HEK293T (cell line): ENCODE data around the gene ANKRD44.

ENCODE experiments used
- CTCF ChIA-PET: fragments of 350-600 bp; formaldehyde crosslinking; extraction: SDS; loops from one replicate; lab custom pipeline; 2021; ENCODE audit warnings: antibody characterized with exemption, inconsistent platforms; lab: Yijun Ruan, JAX
- POLR2A ChIA-PET: fragments of 350-600 bp; formaldehyde crosslinking; extraction: SDS; loops from one replicate; lab custom pipeline; 2020; ENCODE audit warnings: antibody characterized with exemption, inconsistent platforms; lab: Yijun Ruan, JAX
- DNase-seq: peaks from one replicate; pipeline ENCODE4 v3.0.0; 2012; ENCODE audit warnings: mixed read lengths; ENCODE audit errors: extremely low spot score
- ARNT ChIP-seq: fragments of 450-650 bp; IDR thresholded peaks from 2 replicates; pipeline ENCODE4 v1.6.1; 2017; ENCODE audit warnings: mild to moderate bottlenecking
- BHLHE40 ChIP-seq: fragments of 450-650 bp; IDR thresholded peaks from 2 replicates; pipeline ENCODE4 v1.6.1; 2016; ENCODE audit warnings: mild to moderate bottlenecking, moderate library complexity, borderline replicate concordance
- CTBP1 ChIP-seq: fragments of 450-650 bp; IDR thresholded peaks from 2 replicates; pipeline ENCODE4 v1.6.1; 2016; ENCODE audit warnings: borderline replicate concordance
- ELF4 ChIP-seq: fragments of 450-650 bp; IDR thresholded peaks from 2 replicates; pipeline ENCODE4 v1.6.1; 2017; ENCODE audit warnings: antibody characterized with exemption
- FOXA1 ChIP-seq: fragments of 450-650 bp; IDR thresholded peaks from 2 replicates; pipeline ENCODE4 v1.6.1; 2016; ENCODE audit warnings: mild to moderate bottlenecking
- FOXK2 ChIP-seq: fragments of 450-650 bp; IDR thresholded peaks from 2 replicates; pipeline ENCODE4 v1.6.1; 2016; ENCODE audit warnings: mild to moderate bottlenecking
- FOXM1 ChIP-seq: fragments of 450-650 bp; IDR thresholded peaks from 2 replicates; pipeline ENCODE4 v1.6.1; 2017; ENCODE audit warnings: mild to moderate bottlenecking, borderline replicate concordance
- HDGF ChIP-seq: fragments of 450-650 bp; IDR thresholded peaks from 2 replicates; pipeline ENCODE4 v1.6.1; 2017; ENCODE audit warnings: antibody characterized with exemption, borderline replicate concordance
- L3MBTL2 ChIP-seq: fragments of 450-650 bp; conservative IDR thresholded peaks from 2 replicates; pipeline ENCODE4 v1.6.1; 2016; ENCODE audit warnings: mild to moderate bottlenecking
- LEF1 ChIP-seq: fragments of 450-650 bp; IDR thresholded peaks from 2 replicates; pipeline ENCODE4 v1.6.1; 2017; ENCODE audit warnings: mild to moderate bottlenecking, borderline replicate concordance
- NFRKB ChIP-seq: fragments of 450-650 bp; IDR thresholded peaks from 2 replicates; pipeline ENCODE4 v1.6.1; 2016; ENCODE audit warnings: mild to moderate bottlenecking, moderate library complexity
- PKNOX1 ChIP-seq: fragments of 450-650 bp; IDR thresholded peaks from 2 replicates; pipeline ENCODE4 v1.6.1; 2016
- SP1 ChIP-seq: fragments of 450-650 bp; IDR thresholded peaks from 2 replicates; pipeline ENCODE4 v1.6.1; 2017
- SUZ12 ChIP-seq: fragments of 450-650 bp; IDR thresholded peaks from 2 replicates; pipeline ENCODE4 v1.6.1; 2016; ENCODE audit warnings: mild to moderate bottlenecking
- TARDBP ChIP-seq: fragments of 450-650 bp; IDR thresholded peaks from 2 replicates; pipeline ENCODE4 v1.6.1; 2016
- ZNF384 ChIP-seq: fragments of 450-650 bp; IDR thresholded peaks from 2 replicates; pipeline ENCODE4 v1.6.1; 2016

Gene ANKRD44

GRCh38 chr2:197136452-197136851 lies 174.1 kb downstream of the ANKRD44 start:
- no peak for DNase-seq
- TF ChIP-seq FOXK2, result no peak
- TF ChIP-seq ELF4, result no peak
- no peak for TF ChIP-seq FOXA1
- no peak for TF ChIP-seq SP1
- TF ChIP-seq TARDBP, result no peak
- no peak for TF ChIP-seq BHLHE40
- no peak for TF ChIP-seq HDGF
- TF ChIP-seq FOXM1, result no peak
- no peak for TF ChIP-seq NFRKB
- no peak for TF ChIP-seq SUZ12
- TF ChIP-seq PKNOX1, result no peak
- no peak for TF ChIP-seq CTBP1
- no peak for TF ChIP-seq LEF1
- no peak for TF ChIP-seq ARNT
- TF ChIP-seq L3MBTL2, result no peak
- ChIA-PET POLR2A (no interaction called here), CTCF (interaction anchor here (0.7 kb wide), 1 partner anchor 708 kb away, joined by 3 read pairs; no protein-coding TSS in a partner anchor)

- CTCF ChIA-PET, result interaction anchor here (0.5 to 0.7 kb wide), 2 partner anchors 196 to 709 kb away, joined by 3 to 7 read pairs; no protein-coding TSS in a partner anchor
- TF ChIP-seq ZNF384 (no peak), SUZ12 (no peak), FOXK2 (no peak), LEF1 (no peak), TARDBP (no peak), BHLHE40 (no peak), PKNOX1 (no peak), FOXM1 (no peak), SP1 (no peak)
- DNase-seq, result no peak
- POLR2A ChIA-PET, result no interaction called here
These were observed 174.8 kb downstream of the ANKRD44 start for GRCh38 chr2:197135806-197136205.

- TF ChIP-seq L3MBTL2 (no peak), HDGF (no peak), LEF1 (no peak), FOXA1 (no peak), CTBP1 (no peak), ARNT (no peak), TARDBP (no peak), FOXM1 (no peak), ZNF384 (no peak), NFRKB (no peak), PKNOX1 (no peak), BHLHE40 (no peak), SUZ12 (no peak), ELF4 (no peak)
- POLR2A ChIA-PET, result no interaction called here
- DNase-seq, result no peak
- CTCF ChIA-PET, result interaction anchor here (1.6 kb wide), 1 partner anchor 21 kb away, joined by 6 read pairs; no protein-coding TSS in a partner anchor
These were observed 176.4 kb downstream of the ANKRD44 start for GRCh38 chr2:197134206-197134605.

GRCh38 chr2:197131558-197131855 lies 179.1 kb downstream of the ANKRD44 start:
- TF ChIP-seq ARNT, result no peak
- TF ChIP-seq BHLHE40, result no peak
- CTCF ChIA-PET, result no interaction called here

GRCh38 chr2:197130318-197130717 lies 180.3 kb downstream of the ANKRD44 start:
- DNase-seq, result no peak
- CTCF ChIA-PET, result interaction anchor here (1.3 kb wide), 1 partner anchor 17 kb away, joined by 3 read pairs; no protein-coding TSS in a partner anchor
- TF ChIP-seq SUZ12 (no peak), FOXM1 (no peak), NFRKB (no peak), PKNOX1 (no peak)
- POLR2A ChIA-PET, result no interaction called here

More at GRCh38 chr2:197131558-197131855, 179.1 kb downstream of the ANKRD44 start:
- POLR2A ChIA-PET, result no interaction called here
- DNase-seq, result no peak

GRCh38 chr2:197128897-197129296 lies 181.7 kb downstream of the ANKRD44 start:
- TF ChIP-seq ARNT, result no peak
- no peak for TF ChIP-seq FOXM1
- no peak for TF ChIP-seq CTBP1
- TF ChIP-seq PKNOX1, result no peak
- no peak for TF ChIP-seq FOXA1
- no peak for TF ChIP-seq FOXK2
- no peak for TF ChIP-seq TARDBP
- TF ChIP-seq SP1, result no peak
- DNase-seq, result no peak
- ChIA-PET CTCF (interaction anchor here (1.5 kb wide), 1 partner anchor 15 kb away, joined by 3 read pairs; no protein-coding TSS in a partner anchor), POLR2A (no interaction called here)
